ENCODE measurements around the gene PYGB.

PYGB gene

GRCh38 chr20:25277941-25278521 is 30.1 kb downstream of the PYGB start (continued):
- TF ChIP-seq PATZ1 (CRISPR knock-in tag; IDR thresholded peaks at IDR 0.05; ENCODE audit: borderline replicate concordance) (no peak), ARNTL (CRISPR knock-in tag; IDR thresholded peaks at IDR 0.05; ENCODE audit: borderline replicate concordance, low read depth) (no peak), ZNF8 (CRISPR knock-in tag; IDR thresholded peaks at IDR 0.05) (no peak)

DNA sequence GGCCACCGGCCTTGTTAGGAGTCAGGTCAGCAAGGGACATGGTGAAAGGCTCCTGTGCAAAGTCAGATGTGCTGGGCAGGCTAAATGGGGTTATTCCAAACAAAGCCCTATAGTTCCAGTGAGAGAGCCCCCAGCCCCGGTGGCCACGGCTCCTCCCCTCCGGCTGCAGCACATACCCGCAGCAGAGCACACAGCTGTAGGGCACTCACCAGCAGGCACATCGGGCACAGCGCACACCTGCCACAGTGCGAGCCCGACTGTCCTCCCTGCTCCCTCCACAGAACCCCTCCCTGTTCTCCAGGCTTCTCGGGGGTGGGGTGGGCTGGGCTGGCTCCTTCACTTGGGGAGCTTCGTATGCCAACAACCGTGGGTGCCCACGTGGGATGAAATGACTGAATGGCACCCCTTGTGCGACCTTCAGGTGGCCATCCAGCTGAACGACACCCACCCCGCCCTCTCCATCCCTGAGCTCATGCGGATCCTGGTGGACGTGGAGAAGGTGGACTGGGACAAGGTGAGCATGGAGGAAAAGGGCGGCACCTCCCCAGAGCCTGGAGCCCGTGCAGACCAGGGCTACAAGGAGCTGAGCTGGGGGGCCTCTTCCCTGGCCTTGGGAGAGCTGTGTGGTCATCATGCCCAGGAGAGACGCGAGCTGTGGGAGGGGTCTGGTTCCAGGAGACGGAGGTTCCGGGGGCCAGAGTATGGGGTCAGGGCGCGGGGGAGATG is 30.9 kb downstream of the PYGB start:
- no peak for TF ChIP-seq PATZ1 (CRISPR knock-in tag; IDR thresholded peaks at IDR 0.05; ENCODE audit: borderline replicate concordance)
- no peak for TF ChIP-seq POU6F1 (CRISPR knock-in tag; IDR thresholded peaks at IDR 0.05; ENCODE audit: borderline replicate concordance, low read depth)
- TF ChIP-seq OSR1 (CRISPR knock-in tag; IDR thresholded peaks at IDR 0.05) = no peak
- no peak for TF ChIP-seq ISL1 (CRISPR knock-in tag; IDR thresholded peaks at IDR 0.05)
- ATAC-seq = no peak

DNA sequence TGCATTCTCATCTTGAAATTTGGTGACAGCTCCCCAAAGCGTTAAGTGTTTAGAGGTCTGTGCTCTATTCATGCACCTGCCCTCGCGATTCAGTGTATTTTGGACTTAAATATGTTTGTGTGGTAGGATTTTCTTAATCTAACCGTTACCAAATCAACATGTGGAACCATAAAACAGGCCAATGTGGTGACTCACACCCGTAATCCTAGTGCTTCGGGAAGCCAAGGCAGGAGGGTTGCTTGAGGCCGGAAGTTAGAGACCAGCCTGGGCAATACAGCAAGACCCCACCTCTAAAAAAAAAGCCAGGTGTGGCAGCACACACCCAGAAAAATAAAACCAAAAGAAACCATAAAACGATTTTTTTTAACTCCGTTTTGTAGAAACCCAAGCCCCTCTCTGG is 31.5 kb downstream of the PYGB start:
- no peak for ATAC-seq
- TF ChIP-seq OSR1 (CRISPR knock-in tag; IDR thresholded peaks at IDR 0.05) (no peak), ZFP3 (CRISPR knock-in tag; IDR thresholded peaks at IDR 0.05) (no peak), ESRRG (CRISPR knock-in tag; IDR thresholded peaks at IDR 0.05) (no peak), ZFP30 (CRISPR knock-in tag; IDR thresholded peaks at IDR 0.05) (no peak), ZC3H10 (CRISPR knock-in tag; IDR thresholded peaks at IDR 0.05) (no peak), BACH2 (CRISPR knock-in tag; IDR thresholded peaks at IDR 0.05; ENCODE audit: borderline replicate concordance) (no peak), PPARA (CRISPR knock-in tag; IDR thresholded peaks at IDR 0.05; ENCODE audit: borderline replicate concordance) (no peak), TOX (CRISPR knock-in tag; IDR thresholded peaks at IDR 0.05; ENCODE audit: borderline replicate concordance) (no peak), ZNF8 (CRISPR knock-in tag; IDR thresholded peaks at IDR 0.05) (no peak), CSDC2 (CRISPR knock-in tag; IDR thresholded peaks at IDR 0.05) (no peak), CSRNP3 (CRISPR knock-in tag; IDR thresholded peaks at IDR 0.05) (no peak), GLIS3 (CRISPR knock-in tag; IDR thresholded peaks at IDR 0.05) (no peak), PATZ1 (CRISPR knock-in tag; IDR thresholded peaks at IDR 0.05; ENCODE audit: borderline replicate concordance) (no peak), RARB (CRISPR knock-in tag; IDR thresholded peaks at IDR 0.05) (no peak), SNAI2 (CRISPR knock-in tag; IDR thresholded peaks at IDR 0.05) (no peak), ISL1 (CRISPR knock-in tag; IDR thresholded peaks at IDR 0.05) (no peak), TCF4 (CRISPR knock-in tag; IDR thresholded peaks at IDR 0.05; ENCODE audit: borderline replicate concordance) (no peak)
- TF ChIP-seq, protein P1, sequence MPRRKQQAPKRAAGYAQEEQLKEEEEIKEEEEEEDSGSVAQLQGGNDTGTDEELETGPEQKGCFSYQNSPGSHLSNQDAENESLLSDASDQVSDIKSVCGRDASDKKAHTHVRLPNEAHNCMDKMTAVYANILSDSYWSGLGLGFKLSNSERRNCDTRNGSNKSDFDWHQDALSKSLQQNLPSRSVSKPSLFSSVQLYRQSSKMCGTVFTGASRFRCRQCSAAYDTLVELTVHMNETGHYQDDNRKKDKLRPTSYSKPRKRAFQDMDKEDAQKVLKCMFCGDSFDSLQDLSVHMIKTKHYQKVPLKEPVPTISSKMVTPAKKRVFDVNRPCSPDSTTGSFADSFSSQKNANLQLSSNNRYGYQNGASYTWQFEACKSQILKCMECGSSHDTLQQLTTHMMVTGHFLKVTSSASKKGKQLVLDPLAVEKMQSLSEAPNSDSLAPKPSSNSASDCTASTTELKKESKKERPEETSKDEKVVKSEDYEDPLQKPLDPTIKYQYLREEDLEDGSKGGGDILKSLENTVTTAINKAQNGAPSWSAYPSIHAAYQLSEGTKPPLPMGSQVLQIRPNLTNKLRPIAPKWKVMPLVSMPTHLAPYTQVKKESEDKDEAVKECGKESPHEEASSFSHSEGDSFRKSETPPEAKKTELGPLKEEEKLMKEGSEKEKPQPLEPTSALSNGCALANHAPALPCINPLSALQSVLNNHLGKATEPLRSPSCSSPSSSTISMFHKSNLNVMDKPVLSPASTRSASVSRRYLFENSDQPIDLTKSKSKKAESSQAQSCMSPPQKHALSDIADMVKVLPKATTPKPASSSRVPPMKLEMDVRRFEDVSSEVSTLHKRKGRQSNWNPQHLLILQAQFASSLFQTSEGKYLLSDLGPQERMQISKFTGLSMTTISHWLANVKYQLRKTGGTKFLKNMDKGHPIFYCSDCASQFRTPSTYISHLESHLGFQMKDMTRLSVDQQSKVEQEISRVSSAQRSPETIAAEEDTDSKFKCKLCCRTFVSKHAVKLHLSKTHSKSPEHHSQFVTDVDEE (CRISPR knock-in tag; IDR thresholded peaks at IDR 0.05) = no peak
